Glutamatergic neuron (in vitro differentiated cells): ENCODE data around the gene NARS2. TPM values are rescaled to one million over a fixed set of nuclear protein-coding genes. Genes with fewer than 3 reads are reported as not detected.

Experiments used
- DNase-seq: peaks from one replicate; pipeline ENCODE4 v3.0.0; 2022
- H3K27ac Mint-ChIP-seq: one replicate; pipeline ENCODE4 v1.8.0; 2020; ENCODE audit warnings: mild to moderate bottlenecking, mixed read lengths, inconsistent platforms; ENCODE audit not compliant: unreplicated experiment
- H3K27me3 Mint-ChIP-seq: one replicate; pipeline ENCODE4 v1.8.0; 2020; ENCODE audit warnings: mild to moderate bottlenecking, moderate library complexity, mixed read lengths, inconsistent platforms; ENCODE audit not compliant: unreplicated experiment
- H3K36me3 Mint-ChIP-seq: one replicate; pipeline ENCODE4 v1.8.0; 2020; ENCODE audit warnings: mild to moderate bottlenecking, mixed read lengths, inconsistent platforms; ENCODE audit not compliant: unreplicated experiment
- H3K4me1 Mint-ChIP-seq: one replicate; pipeline ENCODE4 v1.8.0; 2020; ENCODE audit warnings: mild to moderate bottlenecking, low read depth, mixed read lengths, inconsistent platforms; ENCODE audit not compliant: unreplicated experiment
- H3K4me3 Mint-ChIP-seq: one replicate; pipeline ENCODE4 v1.8.0; 2020; ENCODE audit warnings: mild to moderate bottlenecking, mixed read lengths, inconsistent platforms; ENCODE audit not compliant: unreplicated experiment
- H3K9me3 Mint-ChIP-seq: one replicate; pipeline ENCODE4 v1.8.0; 2020; ENCODE audit warnings: mild to moderate bottlenecking, moderate library complexity, mixed read lengths, inconsistent platforms; ENCODE audit not compliant: unreplicated experiment
- total RNA-seq: library from RNA; stranded (reverse); fragmentation: NEBNext Ultra II Directional; extraction: Animal tissue kit (Norgen Biotek cat#: 25700); gene quantifications from one replicate; pipeline ENCODE4 v1.2.1, GENCODE V29; 2021; ENCODE audit not compliant: unreplicated experiment
- TF ChIP-seq, protein P1 (sequence below): fragments of 200-600 bp; sonication (generic); IDR thresholded peaks from one replicate; pipeline ENCODE4 v1.5.0; 2021; ENCODE audit not compliant: partially characterized antibody, unreplicated experiment

Gene NARS2
- total RNA-seq, 1 donor from 2014 or later: 21.1 TPM

DNA sequence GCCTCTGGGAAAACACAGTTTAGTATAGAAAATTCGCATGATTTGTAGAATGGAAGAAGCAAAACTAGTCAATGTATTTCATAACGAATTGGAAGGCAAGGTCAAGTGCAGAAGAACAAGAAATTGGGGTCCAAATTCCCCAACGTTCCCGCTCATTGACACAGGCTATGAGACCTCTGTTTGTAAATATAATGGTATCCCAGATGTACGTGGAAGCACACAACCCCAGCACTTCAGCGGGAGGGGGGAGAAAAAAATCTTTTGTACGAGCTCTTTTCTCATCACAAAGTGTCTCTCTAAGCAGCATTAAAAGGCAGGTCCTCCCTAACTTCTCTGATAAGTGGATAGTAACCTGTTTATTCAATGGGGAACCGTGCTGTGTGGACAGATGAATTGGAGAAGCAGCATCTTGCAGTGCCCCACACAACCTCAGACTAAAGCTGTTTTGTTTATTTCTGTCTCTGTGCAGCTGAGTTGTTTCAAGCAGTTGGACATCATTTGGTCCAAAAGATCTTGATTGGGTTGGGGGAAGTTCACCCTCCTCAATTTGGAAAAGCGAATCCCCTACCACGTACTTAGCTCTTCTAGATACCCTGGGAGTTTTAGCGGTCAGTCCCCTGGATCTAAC is 156.0 kb downstream of the NARS2 start:
- peaks cover 10% of the 10 kb centered on the region for H3K9me3 Mint-ChIP-seq
- no peak for DNase-seq
- H3K4me3 Mint-ChIP-seq: peak overlapping the region; percentile 92
- H3K27ac Mint-ChIP-seq: peak overlapping the region; percentile 94
- H3K4me1 Mint-ChIP-seq: peaks cover 33% of the 10 kb centered on the region
- H3K27me3 Mint-ChIP-seq: peaks cover 8% of the 10 kb centered on the region
- TF ChIP-seq, protein P1, sequence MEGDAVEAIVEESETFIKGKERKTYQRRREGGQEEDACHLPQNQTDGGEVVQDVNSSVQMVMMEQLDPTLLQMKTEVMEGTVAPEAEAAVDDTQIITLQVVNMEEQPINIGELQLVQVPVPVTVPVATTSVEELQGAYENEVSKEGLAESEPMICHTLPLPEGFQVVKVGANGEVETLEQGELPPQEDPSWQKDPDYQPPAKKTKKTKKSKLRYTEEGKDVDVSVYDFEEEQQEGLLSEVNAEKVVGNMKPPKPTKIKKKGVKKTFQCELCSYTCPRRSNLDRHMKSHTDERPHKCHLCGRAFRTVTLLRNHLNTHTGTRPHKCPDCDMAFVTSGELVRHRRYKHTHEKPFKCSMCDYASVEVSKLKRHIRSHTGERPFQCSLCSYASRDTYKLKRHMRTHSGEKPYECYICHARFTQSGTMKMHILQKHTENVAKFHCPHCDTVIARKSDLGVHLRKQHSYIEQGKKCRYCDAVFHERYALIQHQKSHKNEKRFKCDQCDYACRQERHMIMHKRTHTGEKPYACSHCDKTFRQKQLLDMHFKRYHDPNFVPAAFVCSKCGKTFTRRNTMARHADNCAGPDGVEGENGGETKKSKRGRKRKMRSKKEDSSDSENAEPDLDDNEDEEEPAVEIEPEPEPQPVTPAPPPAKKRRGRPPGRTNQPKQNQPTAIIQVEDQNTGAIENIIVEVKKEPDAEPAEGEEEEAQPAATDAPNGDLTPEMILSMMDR: no peak
- H3K36me3 Mint-ChIP-seq: no peaks in the 10 kb centered on the region

DNA sequence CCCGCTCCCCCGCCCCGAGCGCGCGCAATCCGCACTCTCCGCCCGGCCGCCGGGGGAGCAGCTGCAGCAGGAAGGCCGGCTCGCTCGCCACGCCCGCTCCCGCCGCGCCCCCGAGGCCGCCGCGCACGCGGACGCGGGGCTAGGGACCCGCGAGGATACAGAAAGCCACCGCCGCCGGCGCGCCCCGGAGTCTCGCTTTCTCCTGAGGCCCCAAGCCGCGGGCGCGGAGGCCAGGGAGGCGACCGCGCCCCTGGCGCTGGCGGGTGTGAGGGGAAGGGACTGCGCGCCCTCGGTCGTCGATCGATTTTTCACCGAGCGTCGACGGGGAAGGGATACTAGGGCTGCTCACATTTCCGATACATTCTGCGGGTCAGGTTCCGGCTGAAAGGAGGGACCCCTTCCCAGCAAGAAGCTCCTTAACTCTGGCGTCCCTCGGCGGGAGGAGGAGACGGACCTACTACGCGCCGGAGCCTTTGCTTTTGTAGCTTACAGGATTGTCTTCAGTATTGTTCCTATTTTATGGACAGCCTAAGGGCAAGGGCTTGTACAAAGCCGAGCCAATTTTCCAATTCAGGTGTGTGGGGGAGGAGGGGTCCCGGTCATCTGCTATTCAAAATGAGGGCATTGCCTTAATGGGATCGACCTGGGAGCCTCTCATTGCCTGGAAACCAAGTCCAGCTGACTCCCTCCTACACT is 156.6 kb downstream of the NARS2 start:
- H3K4me1 Mint-ChIP-seq: peaks cover 33% of the 10 kb centered on the region

DNA sequence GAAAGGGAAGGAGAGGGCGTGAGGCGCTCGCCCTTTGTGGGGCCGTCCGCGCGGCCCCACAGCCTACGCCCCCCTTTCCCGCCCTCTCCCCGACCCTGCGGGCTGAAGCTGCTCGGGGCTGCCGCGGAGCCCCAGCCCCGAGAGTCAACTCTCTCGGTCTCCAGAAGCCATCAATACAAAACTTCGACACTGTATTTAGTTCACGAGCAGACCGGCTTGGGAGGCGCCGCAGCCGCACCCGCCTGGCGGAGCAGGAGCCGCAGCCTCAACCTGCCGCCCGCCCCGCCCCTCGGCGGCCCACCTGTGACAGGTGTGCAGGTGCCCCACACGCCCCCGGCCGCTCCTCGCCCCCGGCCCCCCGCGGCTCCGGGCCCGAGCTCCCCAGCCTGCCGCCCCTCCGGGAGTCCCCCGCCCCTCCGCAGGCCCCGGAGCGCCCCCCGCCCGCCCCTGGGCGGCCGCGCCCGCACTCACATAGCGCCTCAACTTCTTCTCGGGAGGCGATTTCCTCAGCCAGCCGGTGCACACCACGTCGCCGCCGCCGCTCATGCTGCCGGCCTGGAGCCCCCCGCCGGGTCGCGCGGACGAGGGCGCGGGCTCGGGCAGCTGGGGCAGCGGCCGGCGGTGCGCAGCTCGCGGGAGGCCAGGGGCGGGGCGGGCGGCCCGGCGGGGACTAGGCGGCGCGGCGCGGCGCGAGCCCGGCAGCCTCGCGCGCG is 157.3 kb downstream of the NARS2 start, which contains the start of gene GAB2:
TSS of gene GAB2 (minus strand) at position 646 of the 713 bp plus-strand sequence. CDS start at position 546, 100 bp downstream.
- DNase-seq: no peak
- peak within 1 kb of the TSS; percentile 94 for H3K4me3 Mint-ChIP-seq
- TF ChIP-seq, protein P1: peak; percentile 20
- H3K27me3 Mint-ChIP-seq: peaks cover 8% of the 10 kb centered on the region
- peak within 1 kb of the TSS; percentile 94 for H3K27ac Mint-ChIP-seq
- H3K4me1 Mint-ChIP-seq: peaks cover 30% of the 10 kb centered on the region
- H3K9me3 Mint-ChIP-seq: peaks cover 12% of the 10 kb centered on the region
- no peaks in the 10 kb centered on the region for H3K36me3 Mint-ChIP-seq

More for the DNA sequence above, 156.6 kb downstream of the NARS2 start:
- no peaks in the 10 kb centered on the region for H3K36me3 Mint-ChIP-seq
- peak overlapping the region; percentile 92 for H3K4me3 Mint-ChIP-seq
- peaks cover 8% of the 10 kb centered on the region for H3K27me3 Mint-ChIP-seq
- peak overlapping the region; percentile 94 for H3K27ac Mint-ChIP-seq
- DNase-seq: peak; percentile 92
- TF ChIP-seq, protein P1: no peak
- peaks cover 10% of the 10 kb centered on the region for H3K9me3 Mint-ChIP-seq

DNA sequence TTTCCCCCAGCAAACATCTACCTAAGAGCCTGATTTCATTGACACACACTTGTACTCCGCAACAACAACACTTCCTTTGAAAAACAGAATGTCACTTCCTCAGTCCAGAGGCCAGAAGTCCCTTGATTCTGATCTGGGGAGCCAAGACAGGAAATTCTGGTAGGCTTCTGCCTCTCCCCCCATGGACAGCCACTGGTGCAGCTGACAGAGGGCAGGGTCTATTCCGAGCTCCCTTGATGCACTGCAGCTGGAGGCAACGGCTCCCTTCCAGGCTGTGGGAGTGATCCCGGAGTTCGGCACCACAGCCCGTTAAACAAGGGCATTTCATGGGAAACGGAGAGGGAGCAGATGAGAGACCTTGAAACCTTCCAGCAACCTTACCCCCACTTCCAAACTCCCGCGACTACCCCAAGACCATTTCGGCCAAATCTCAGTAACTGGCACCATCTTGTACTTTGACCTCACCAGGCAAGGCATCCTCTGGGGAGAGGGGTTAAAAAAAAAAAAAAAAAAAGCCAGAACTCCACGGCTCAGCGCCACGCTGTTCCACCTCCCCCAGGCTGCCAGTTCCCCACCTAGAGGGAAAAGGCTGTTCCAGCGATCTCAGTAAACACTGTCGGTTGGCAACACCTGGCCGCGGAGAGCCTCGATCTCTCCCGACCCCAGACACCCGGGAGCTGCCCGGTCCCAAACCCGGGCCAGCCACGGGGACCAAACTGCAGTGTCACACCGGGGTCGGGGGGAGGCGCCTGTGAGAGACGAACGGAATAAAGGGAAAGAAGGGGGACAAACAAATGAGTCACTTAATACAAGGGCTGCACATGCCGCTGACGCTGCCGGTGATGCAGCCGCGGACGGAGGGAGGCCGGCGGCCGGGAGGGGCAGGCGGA is 158.1 kb downstream of the NARS2 start:
- peaks cover 30% of the 10 kb centered on the region for H3K4me1 Mint-ChIP-seq
- H3K27me3 Mint-ChIP-seq: peaks cover 10% of the 10 kb centered on the region
- TF ChIP-seq, protein P1: peak; percentile 73
- peak overlapping the region; percentile 94 for H3K4me3 Mint-ChIP-seq
- H3K36me3 Mint-ChIP-seq: peaks cover under 1% of the 10 kb centered on the region
- peak; percentile 88 for DNase-seq
- peak overlapping the region; percentile 54 for H3K27ac Mint-ChIP-seq
- H3K9me3 Mint-ChIP-seq: peaks cover 12% of the 10 kb centered on the region
